Measurements from ENCODE around the gene CCSER2. TPM values are rescaled to one million over a fixed set of nuclear protein-coding genes. Genes with fewer than 3 reads are reported as not detected.
A peak's percentile ranks its signal among the peaks of the same experiment; 100 is the strongest.

The CCSER2 gene
- polyA plus RNA-seq, 3 donors from 2014 or later = 81.3 to 118 (median 103) TPM

- no peak for DNase-seq
- Mint-ChIP-seq H3K4me1 (peaks cover 54 to 84% of the 10 kb centered on the region in 2 donors), H3K27ac (peak overlapping the region in 4 of 6 donors; percentile 6 to 65 (median 28)), H3K9me3 (no peaks in the 10 kb centered on the region), H3K4me3 (no peak overlapping the region), H3K36me3 (peaks cover 0 to 2% (median 0%) of the 10 kb centered on the region in 3 donors), H3K27me3 (ENCODE audit: low read depth in 3 of 3) (peaks cover 0 to 2% (median 1%) of the 10 kb centered on the region in 3 donors)
These were observed 37.7 kb downstream of the CCSER2 start for GRCh38 chr10:84366041-84366440.

- H3K27me3 Mint-ChIP-seq (ENCODE audit: low read depth in 3 of 3) = peaks cover 0 to 2% (median 1%) of the 10 kb centered on the region in 3 donors
- H3K4me1 Mint-ChIP-seq = peaks cover 45 to 72% of the 10 kb centered on the region in 2 donors
- H3K9me3 Mint-ChIP-seq = no peaks in the 10 kb centered on the region
- DNase-seq = no peak
- peaks cover 0 to 12% (median 5%) of the 10 kb centered on the region in 3 donors for H3K36me3 Mint-ChIP-seq
- H3K27ac Mint-ChIP-seq = peak overlapping the region in 1 of 6 donors; percentile 10
- H3K4me3 Mint-ChIP-seq = no peak overlapping the region
These were observed 38.9 kb downstream of the CCSER2 start for GRCh38 chr10:84367256-84367655.

GRCh38 chr10:84368828-84369227 lies 40.4 kb downstream of the CCSER2 start:
- Mint-ChIP-seq H3K9me3 (no peaks in the 10 kb centered on the region), H3K27me3 (ENCODE audit: low read depth in 3 of 3) (peaks cover 0 to 2% (median 1%) of the 10 kb centered on the region in 3 donors), H3K36me3 (peaks cover 0 to 13% (median 5%) of the 10 kb centered on the region in 3 donors), H3K4me3 (no peak overlapping the region), H3K27ac (no peak overlapping the region), H3K4me1 (peaks cover 34 to 64% of the 10 kb centered on the region in 2 donors)
- DNase-seq = no peak

GRCh38 chr10:84370283-84370682 lies 41.9 kb downstream of the CCSER2 start:
- no peak overlapping the region for H3K27ac Mint-ChIP-seq
- DNase-seq = no peak
- H3K27me3 Mint-ChIP-seq (ENCODE audit: low read depth in 3 of 3) = peaks cover 0 to 2% (median 1%) of the 10 kb centered on the region in 3 donors
- H3K9me3 Mint-ChIP-seq = no peaks in the 10 kb centered on the region
- H3K4me3 Mint-ChIP-seq = no peak overlapping the region
- peaks cover 40 to 66% of the 10 kb centered on the region in 2 donors for H3K4me1 Mint-ChIP-seq
- peaks cover 3 to 19% (median 5%) of the 10 kb centered on the region in 3 donors for H3K36me3 Mint-ChIP-seq

GRCh38 chr10:84371944-84372343 lies 43.6 kb downstream of the CCSER2 start:
- no peak overlapping the region for H3K4me3 Mint-ChIP-seq
- peaks cover 0 to 2% (median 1%) of the 10 kb centered on the region in 3 donors for H3K27me3 Mint-ChIP-seq (ENCODE audit: low read depth in 3 of 3)
- H3K9me3 Mint-ChIP-seq = no peaks in the 10 kb centered on the region
- no peak overlapping the region for H3K27ac Mint-ChIP-seq
- DNase-seq = no peak
- H3K4me1 Mint-ChIP-seq = peaks cover 33 to 66% of the 10 kb centered on the region in 2 donors
- peaks cover 3 to 19% (median 5%) of the 10 kb centered on the region in 3 donors for H3K36me3 Mint-ChIP-seq

- Mint-ChIP-seq H3K27ac (no peak overlapping the region), H3K4me1 (peaks cover 29 to 66% of the 10 kb centered on the region in 2 donors), H3K9me3 (no peaks in the 10 kb centered on the region), H3K4me3 (no peak overlapping the region), H3K27me3 (ENCODE audit: low read depth in 3 of 3) (peaks cover 0 to 2% (median 0%) of the 10 kb centered on the region in 3 donors), H3K36me3 (peaks cover 3 to 19% (median 5%) of the 10 kb centered on the region in 3 donors)
- no peak for DNase-seq
These were observed 44.6 kb downstream of the CCSER2 start for GRCh38 chr10:84373000-84373399.

- Mint-ChIP-seq H3K27ac (peak overlapping the region in 4 of 6 donors; percentile 17 to 68 (median 53)), H3K36me3 (peaks cover 3 to 19% (median 5%) of the 10 kb centered on the region in 3 donors), H3K4me3 (no peak overlapping the region), H3K9me3 (no peaks in the 10 kb centered on the region), H3K27me3 (ENCODE audit: low read depth in 3 of 3) (no peaks in the 10 kb centered on the region), H3K4me1 (peaks cover 28 to 54% of the 10 kb centered on the region in 2 donors)
- no peak for DNase-seq
These were observed 46.1 kb downstream of the CCSER2 start for GRCh38 chr10:84374455-84374854.

- Mint-ChIP-seq H3K4me3 (no peak overlapping the region), H3K4me1 (peaks cover 22 to 49% of the 10 kb centered on the region in 2 donors), H3K36me3 (peaks cover 3 to 19% (median 5%) of the 10 kb centered on the region in 3 donors), H3K9me3 (no peaks in the 10 kb centered on the region), H3K27me3 (ENCODE audit: low read depth in 3 of 3) (no peaks in the 10 kb centered on the region), H3K27ac (peak overlapping the region in 5 of 6 donors; percentile 10 to 76 (median 50))
- DNase-seq = peak; percentile 36 to 51 (median 48)
These were observed 46.6 kb downstream of the CCSER2 start for GRCh38 chr10:84375011-84375410.

GRCh38 chr10:84375881-84376280 lies 47.5 kb downstream of the CCSER2 start:
- Mint-ChIP-seq H3K27me3 (ENCODE audit: low read depth in 3 of 3) (no peaks in the 10 kb centered on the region), H3K27ac (peak overlapping the region in 3 of 6 donors; percentile 45 to 76 (median 45)), H3K9me3 (no peaks in the 10 kb centered on the region), H3K36me3 (peaks cover 7 to 25% (median 9%) of the 10 kb centered on the region in 3 donors), H3K4me1 (peaks cover 24 to 51% of the 10 kb centered on the region in 2 donors), H3K4me3 (no peak overlapping the region)
- no peak for DNase-seq

GRCh38 chr10:84388148-84388547 lies 59.8 kb downstream of the CCSER2 start:
- no peak for DNase-seq
- peaks cover 4 to 26% (median 12%) of the 10 kb centered on the region in 3 donors for H3K36me3 Mint-ChIP-seq
- peak overlapping the region in 2 of 6 donors; percentile 34 to 53 for H3K27ac Mint-ChIP-seq
- no peak overlapping the region for H3K4me3 Mint-ChIP-seq
- H3K4me1 Mint-ChIP-seq = peaks cover 20 to 70% of the 10 kb centered on the region in 2 donors
- peaks cover 0 to 1% (median 0%) of the 10 kb centered on the region in 3 donors for H3K27me3 Mint-ChIP-seq (ENCODE audit: low read depth in 3 of 3)
- no peaks in the 10 kb centered on the region for H3K9me3 Mint-ChIP-seq

GRCh38 chr10:84390364-84390763 lies 62.0 kb downstream of the CCSER2 start:
- H3K9me3 Mint-ChIP-seq = no peaks in the 10 kb centered on the region
- H3K27me3 Mint-ChIP-seq (ENCODE audit: low read depth in 3 of 3) = peaks cover 0 to 3% (median 0%) of the 10 kb centered on the region in 3 donors
- no peak overlapping the region for H3K27ac Mint-ChIP-seq
- H3K36me3 Mint-ChIP-seq = peaks cover 2 to 10% (median 3%) of the 10 kb centered on the region in 3 donors
- peaks cover 26 to 74% of the 10 kb centered on the region in 2 donors for H3K4me1 Mint-ChIP-seq
- no peak overlapping the region for H3K4me3 Mint-ChIP-seq
- DNase-seq = no peak

GRCh38 chr10:84391326-84391725 lies 62.9 kb downstream of the CCSER2 start:
- peaks cover 0 to 3% (median 0%) of the 10 kb centered on the region in 3 donors for H3K27me3 Mint-ChIP-seq (ENCODE audit: low read depth in 3 of 3)
- H3K27ac Mint-ChIP-seq = no peak overlapping the region
- peaks cover 27 to 76% of the 10 kb centered on the region in 2 donors for H3K4me1 Mint-ChIP-seq
- no peak overlapping the region for H3K4me3 Mint-ChIP-seq
- DNase-seq = no peak
- H3K36me3 Mint-ChIP-seq = peaks cover 0 to 10% (median 3%) of the 10 kb centered on the region in 3 donors
- H3K9me3 Mint-ChIP-seq = no peaks in the 10 kb centered on the region

GRCh38 chr10:84392181-84392580 lies 63.8 kb downstream of the CCSER2 start:
- peaks cover 0 to 8% (median 3%) of the 10 kb centered on the region in 3 donors for H3K36me3 Mint-ChIP-seq
- DNase-seq = no peak
- H3K27ac Mint-ChIP-seq = no peak overlapping the region
- H3K9me3 Mint-ChIP-seq = no peaks in the 10 kb centered on the region
- no peak overlapping the region for H3K4me3 Mint-ChIP-seq
- peaks cover 33 to 76% of the 10 kb centered on the region in 2 donors for H3K4me1 Mint-ChIP-seq
- H3K27me3 Mint-ChIP-seq (ENCODE audit: low read depth in 3 of 3) = peaks cover 0 to 3% (median 0%) of the 10 kb centered on the region in 3 donors

- Mint-ChIP-seq H3K27ac (peak overlapping the region in 2 of 6 donors; percentile 3 to 51), H3K36me3 (peaks cover 0 to 9% (median 3%) of the 10 kb centered on the region in 3 donors), H3K27me3 (ENCODE audit: low read depth in 3 of 3) (peaks cover 0 to 4% (median 0%) of the 10 kb centered on the region in 3 donors), H3K4me1 (peaks cover 40 to 93% of the 10 kb centered on the region in 2 donors), H3K9me3 (no peaks in the 10 kb centered on the region), H3K4me3 (peak overlapping the region in 1 of 5 donors; percentile 19)
- no peak for DNase-seq
These were observed 67.2 kb downstream of the CCSER2 start for GRCh38 chr10:84395581-84395980.
